Psoas muscle (tissue), 8 donors: ENCODE measurements around the gene MAP3K5. TPM values are rescaled to one million over a fixed set of nuclear protein-coding genes. Genes with fewer than 3 reads are reported as not detected.

Experiments
- ATAC-seq, 4 donors: fragments of 200-7000 bp; cut with Tn5 transposase; one replicate each; pipeline ENCODE4 v1.9.1; 2020; ENCODE audit warnings: moderate library complexity in 3 of 4, mild to moderate bottlenecking in 2 of 4
- DNase-seq, 2 donors: peaks; one replicate each; pipeline ENCODE4 v3.0.0-alpha.2; 2020
- H3K27ac ChIP-seq: fragments of 200-600 bp; one replicate; pipeline ENCODE4 v1.8.0; 2022
- H3K27me3 ChIP-seq, 3 donors: fragments of 200-600 bp in 1 of 3; one replicate each; pipeline versions ENCODE4 v1.6.1 to v1.8.0; 2013 to 2022; ENCODE audit warnings: low read length in 2 of 3, mild to moderate bottlenecking in 2 of 3, moderate library complexity in 1 of 3; ENCODE audit not compliant: insufficient read depth in 3 of 3
- H3K36me3 ChIP-seq, 2 donors: fragments of 200-600 bp in 1 of 2; one replicate each; pipeline versions ENCODE4 v1.6.1 to v1.8.0; 2013 to 2022; ENCODE audit warnings: low read depth in 1 of 2, mild to moderate bottlenecking in 1 of 2, moderate library complexity in 1 of 2; ENCODE audit not compliant: insufficient read depth in 1 of 2
- H3K4me1 ChIP-seq: fragments of 200-600 bp; one replicate; pipeline ENCODE4 v1.8.0; 2022
- H3K4me3 ChIP-seq: fragments of 200-600 bp; one replicate; pipeline ENCODE4 v1.8.0; 2022; ENCODE audit warnings: mild to moderate bottlenecking
- H3K9me3 ChIP-seq: fragments of 200-600 bp; one replicate; pipeline ENCODE4 v1.8.0; 2022
- CTCF ChIP-seq: fragments of 200-600 bp; IDR thresholded peaks from one replicate; pipeline ENCODE4 v1.8.0; 2022; ENCODE audit warnings: antibody characterized with exemption
- WGBS, 3 donors: extraction: QIAGEN DNeasy Blood & Tissue Kit; methylation state at CpG; one replicate each; pipeline versions ENCODE4 v1.1.6 to v1.1.7; 2013; 5-methylcytosine and 5-hydroxymethylcytosine counted together
- intact Hi-C, 2 donors: fragments of 100-400 bp; cut with DNase I; formaldehyde crosslinking; loops; one replicate each; pipeline versions ENCODE4 v1.11.0 to v1.14.2; 2022
- polyA plus RNA-seq, 3 donors: library from polyadenylated mRNA; stranded (reverse); fragments of 200-250 nt; gene quantifications; one replicate each; pipeline ENCODE4 v1.2.3, GENCODE V29; 2013
- total RNA-seq, 4 donors: library from RNA; stranded (reverse); fragmentation: NEBNext Ultra II Directional in 2 of 4; extraction: Animal tissue kit (Norgen Biotek cat#: 25700) in 2 of 4; gene quantifications; one replicate each; pipeline versions ENCODE4 v1.2.1 to v1.2.4, GENCODE V29; 2021 to 2023
- donor health status: healthy with polysubstance abuse.
- donor health status: DM: no; HTN: no; CAD: no; lungs with moderate emphysema.
- donor health status: Bipolar disorder and iron deficiency.
- donor health status: healthy.
- donor health status: DM: yes; HTN: yes; CAD: no.
- donor health status: DM: no; HTN: no; CAD: no.
- donor health status: DM: no; HTN: no; CAD: no.
- donor health status: DM: yes; HTN: yes; CAD: no.

MAP3K5 gene
- total and polyA plus RNA-seq, 7 donors: 0.91 to 8.3 (median 3.8) TPM

- no peak overlapping the region for H3K4me3 ChIP-seq
- H3K27ac ChIP-seq: no peak overlapping the region
- no peaks in the 10 kb centered on the region for H3K27me3 ChIP-seq
- no peak for DNase-seq
- WGBS, 3 donors: 30 to 62% (median 41%) methylated on average over 3 of the region's 3 CpGs
- no peak for TF ChIP-seq CTCF
- no peak for ATAC-seq
- intact Hi-C loops: no loop called here
- H3K4me1 ChIP-seq: peaks cover 26% of the 10 kb centered on the region
- H3K9me3 ChIP-seq: no peaks in the 10 kb centered on the region
- H3K36me3 ChIP-seq: no peaks in the 10 kb centered on the region
These were observed 26.0 kb downstream of the MAP3K5 start for GRCh38 chr6:136766274-136766673.

- H3K4me1 ChIP-seq: peaks cover 28% of the 10 kb centered on the region
- intact Hi-C loops: loop anchor here in 1 of 2 donors (5.0 kb wide), 1 partner anchor 47 kb away; no protein-coding TSS in a partner anchor
- 86 to 93% (median 87%) methylated on average over 3 of the region's 3 CpGs for WGBS, 3 donors
These were observed 27.7 kb downstream of the MAP3K5 start for GRCh38 chr6:136764517-136764993.

DNA sequence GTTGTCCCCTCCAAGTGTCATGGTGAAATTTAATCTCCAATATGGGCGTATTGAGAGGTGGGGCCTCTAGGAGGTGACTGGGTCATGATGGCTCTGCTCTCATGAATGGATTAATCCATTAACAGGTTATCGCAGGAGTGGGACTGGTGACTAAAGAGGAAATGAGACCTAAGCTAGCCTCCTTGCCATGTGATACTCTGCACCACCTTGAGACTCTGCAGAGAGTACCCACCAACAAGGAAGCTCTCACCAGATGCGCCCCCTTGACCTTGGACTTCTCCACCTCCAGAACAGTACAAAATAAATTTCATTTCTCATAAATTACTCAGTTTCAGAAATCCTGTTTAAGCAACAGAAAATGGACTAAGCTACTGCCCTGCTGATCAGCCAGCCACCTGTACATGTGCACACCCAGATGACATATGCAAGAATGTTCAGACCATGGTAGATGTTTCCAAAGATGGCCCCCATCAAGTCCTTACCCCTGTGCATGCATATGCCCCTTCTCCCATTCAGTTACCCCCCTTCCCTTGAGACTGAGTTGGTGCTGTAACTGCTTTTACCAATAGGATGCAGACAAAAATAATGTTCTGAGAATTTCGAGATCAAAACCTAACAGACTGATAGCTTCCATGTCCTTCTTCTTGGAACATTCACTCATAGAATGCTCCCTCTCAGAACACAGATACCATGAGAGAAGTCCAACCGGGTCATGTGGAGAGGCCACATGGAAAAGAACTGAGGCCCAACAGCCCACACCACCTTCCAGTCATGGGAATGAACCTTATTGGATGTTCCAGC is 28.4 kb downstream of the MAP3K5 start:
- H3K4me1 ChIP-seq: peaks cover 28% of the 10 kb centered on the region

More at GRCh38 chr6:136764517-136764993, 27.7 kb downstream of the MAP3K5 start:
- no peak overlapping the region for H3K4me3 ChIP-seq
- no peak overlapping the region for H3K27ac ChIP-seq
- no peak for ATAC-seq
- no peaks in the 10 kb centered on the region for H3K9me3 ChIP-seq
- no peak for TF ChIP-seq CTCF
- H3K27me3 ChIP-seq: no peaks in the 10 kb centered on the region
- H3K36me3 ChIP-seq: no peaks in the 10 kb centered on the region
- no peak for DNase-seq

GRCh38 chr6:136763255-136763654 is 29.0 kb downstream of the MAP3K5 start:
- WGBS, 3 donors: 95 to 100% (median 97%) methylated on average over 1 of the region's 1 CpG
- Histone ChIP-seq H3K27ac (no peak overlapping the region), H3K36me3 (no peaks in the 10 kb centered on the region), H3K27me3 (no peaks in the 10 kb centered on the region), H3K9me3 (no peaks in the 10 kb centered on the region), H3K4me1 (peaks cover 28% of the 10 kb centered on the region), H3K4me3 (no peak overlapping the region)
- TF ChIP-seq CTCF: no peak
- intact Hi-C loops: loop anchor here in 1 of 2 donors (5.0 kb wide), 1 partner anchor 46 kb away; no protein-coding TSS in a partner anchor
- no peak for ATAC-seq
- DNase-seq: no peak

More for the DNA sequence above, 28.4 kb downstream of the MAP3K5 start:
- intact Hi-C loops: loop anchor here in 1 of 2 donors (5.0 kb wide), 1 partner anchor 47 kb away; no protein-coding TSS in a partner anchor
- TF ChIP-seq CTCF: no peak
- H3K9me3 ChIP-seq: no peaks in the 10 kb centered on the region
- H3K27ac ChIP-seq: no peak overlapping the region
- 86 to 94% (median 90%) methylated on average over 5 of the region's 5 CpGs for WGBS, 3 donors
- no peak overlapping the region for H3K4me3 ChIP-seq
- H3K27me3 ChIP-seq: no peaks in the 10 kb centered on the region
- no peak for ATAC-seq
- no peaks in the 10 kb centered on the region for H3K36me3 ChIP-seq
- no peak for DNase-seq
